ENCODE measurements around the gene RGS7. TPM values are rescaled to one million over a fixed set of nuclear protein-coding genes. Genes with fewer than 3 reads are reported as not detected.
"Not testable (repeated sequence)": the region's sequence is repeated elsewhere in the genome, so short reads cannot be mapped to it uniquely, and the experiment has no call there.

RGS7 gene
- total RNA-seq, 2 experiments from 2014 or later = not detected

DNA sequence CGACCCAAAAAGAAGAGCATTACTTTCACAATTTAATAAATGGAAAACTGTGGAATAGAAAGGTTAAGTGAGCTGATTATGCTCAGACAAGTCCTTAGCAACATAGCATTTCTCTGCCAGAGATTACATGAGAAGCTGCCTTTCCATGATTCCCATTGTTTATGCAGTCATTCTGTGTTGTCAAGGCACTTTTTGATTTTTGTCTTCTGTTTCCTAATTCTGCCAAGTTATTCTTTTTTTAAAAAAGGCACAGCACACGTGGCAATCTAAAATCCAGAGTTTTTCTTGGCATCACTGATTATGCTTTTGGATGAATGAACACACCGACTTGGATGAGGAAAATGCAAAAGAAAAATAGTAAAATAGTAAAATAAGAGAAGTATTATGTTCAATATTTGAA is 185.0 kb downstream of the RGS7 start:
- no peaks in the 10 kb centered on the region for H3K79me2 ChIP-seq (ENCODE audit: insufficient read depth, low read depth, low read length)
- no peak for DNase-seq (ENCODE audit: low spot score)
- no peaks in the 10 kb centered on the region for H3K4me1 ChIP-seq (ENCODE audit: insufficient read depth, low read length, poor library complexity, severe bottlenecking)
- no peak overlapping the region for H3K4me2 ChIP-seq (ENCODE audit: low read length)
- CTCF ChIA-PET (ENCODE audit: unreplicated experiment) = no interaction called here
- POLR2A ChIA-PET = no interaction called here
- no peak overlapping the region for H2AFZ ChIP-seq (ENCODE audit: low read length)
- no peaks in the 10 kb centered on the region for H4K20me1 ChIP-seq (ENCODE audit: insufficient read depth, low read length)
- intact Hi-C loops (cut with micrococcal nuclease; ENCODE audit: unreplicated experiment) = no loop called here
- H3K9me2 ChIP-seq (ENCODE audit: insufficient read depth, low read length) = no peaks in the 10 kb centered on the region
- H3K27ac ChIP-seq (ENCODE audit: low read depth, low read length, poor library complexity, severe bottlenecking) = no peak overlapping the region
- TF ChIP-seq, protein P1, sequence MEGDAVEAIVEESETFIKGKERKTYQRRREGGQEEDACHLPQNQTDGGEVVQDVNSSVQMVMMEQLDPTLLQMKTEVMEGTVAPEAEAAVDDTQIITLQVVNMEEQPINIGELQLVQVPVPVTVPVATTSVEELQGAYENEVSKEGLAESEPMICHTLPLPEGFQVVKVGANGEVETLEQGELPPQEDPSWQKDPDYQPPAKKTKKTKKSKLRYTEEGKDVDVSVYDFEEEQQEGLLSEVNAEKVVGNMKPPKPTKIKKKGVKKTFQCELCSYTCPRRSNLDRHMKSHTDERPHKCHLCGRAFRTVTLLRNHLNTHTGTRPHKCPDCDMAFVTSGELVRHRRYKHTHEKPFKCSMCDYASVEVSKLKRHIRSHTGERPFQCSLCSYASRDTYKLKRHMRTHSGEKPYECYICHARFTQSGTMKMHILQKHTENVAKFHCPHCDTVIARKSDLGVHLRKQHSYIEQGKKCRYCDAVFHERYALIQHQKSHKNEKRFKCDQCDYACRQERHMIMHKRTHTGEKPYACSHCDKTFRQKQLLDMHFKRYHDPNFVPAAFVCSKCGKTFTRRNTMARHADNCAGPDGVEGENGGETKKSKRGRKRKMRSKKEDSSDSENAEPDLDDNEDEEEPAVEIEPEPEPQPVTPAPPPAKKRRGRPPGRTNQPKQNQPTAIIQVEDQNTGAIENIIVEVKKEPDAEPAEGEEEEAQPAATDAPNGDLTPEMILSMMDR (conservative IDR thresholded peaks at IDR 0.05; ENCODE audit: low read length) = no peak
- no peak for TF ChIP-seq EZH2phosphoT487 (IDR thresholded peaks at IDR 0.05; ENCODE audit: borderline replicate concordance, low read depth, low read length)
- no peaks in the 10 kb centered on the region for H3K36me3 ChIP-seq (ENCODE audit: insufficient read depth, low read length)
- BruUV-seq (replicated peaks) = no TSS peak
- H3K9me3 ChIP-seq (ENCODE audit: low read length) = no peaks in the 10 kb centered on the region
- H3K4me3 ChIP-seq (ENCODE audit: low read depth, low read length, poor library complexity, severe bottlenecking) = no peak overlapping the region

- ChIA-PET POLR2A (interaction anchor here (0.6 kb wide), 1 partner anchor 29 kb away, joined by 3 read pairs; no protein-coding TSS in a partner anchor), CTCF (ENCODE audit: unreplicated experiment) (no interaction called here)
Measured at GRCh38 chr1:241167121-241167630, 189.8 kb downstream of the RGS7 start.

GRCh38 chr1:241166625-241167024 is 190.4 kb downstream of the RGS7 start:
- no peaks in the 10 kb centered on the region for H3K9me2 ChIP-seq (ENCODE audit: insufficient read depth, low read length)
- no peak for TF ChIP-seq EZH2phosphoT487 (IDR thresholded peaks at IDR 0.05; ENCODE audit: borderline replicate concordance, low read depth, low read length)
- TF ChIP-seq, protein P1 (conservative IDR thresholded peaks at IDR 0.05; ENCODE audit: low read length) = no peak
- POLR2A ChIA-PET = no interaction called here
- BruUV-seq (replicated peaks) = no TSS peak
- no peaks in the 10 kb centered on the region for H3K79me2 ChIP-seq (ENCODE audit: insufficient read depth, low read depth, low read length)
- H3K4me2 ChIP-seq (ENCODE audit: low read length) = no peak overlapping the region
- intact Hi-C loops (cut with micrococcal nuclease; ENCODE audit: unreplicated experiment) = no loop called here
- H2AFZ ChIP-seq (ENCODE audit: low read length) = no peak overlapping the region
- H3K27ac ChIP-seq (ENCODE audit: low read depth, low read length, poor library complexity, severe bottlenecking) = no peak overlapping the region
- no peaks in the 10 kb centered on the region for H3K36me3 ChIP-seq (ENCODE audit: insufficient read depth, low read length)
- CTCF ChIA-PET (ENCODE audit: unreplicated experiment) = no interaction called here
- no peak for DNase-seq (ENCODE audit: low spot score)
- H3K4me1 ChIP-seq (ENCODE audit: insufficient read depth, low read length, poor library complexity, severe bottlenecking) = no peaks in the 10 kb centered on the region
- no peak overlapping the region for H3K4me3 ChIP-seq (ENCODE audit: low read depth, low read length, poor library complexity, severe bottlenecking)
- no peaks in the 10 kb centered on the region for H4K20me1 ChIP-seq (ENCODE audit: insufficient read depth, low read length)
- H3K9me3 ChIP-seq (ENCODE audit: low read length) = no peaks in the 10 kb centered on the region

More at GRCh38 chr1:241167121-241167630, 189.8 kb downstream of the RGS7 start:
- no peaks in the 10 kb centered on the region for H3K36me3 ChIP-seq (ENCODE audit: insufficient read depth, low read length)
- H4K20me1 ChIP-seq (ENCODE audit: insufficient read depth, low read length) = no peaks in the 10 kb centered on the region
- no peak for DNase-seq (ENCODE audit: low spot score)
- TF ChIP-seq EZH2phosphoT487 (IDR thresholded peaks at IDR 0.05; ENCODE audit: borderline replicate concordance, low read depth, low read length) = no peak
- TF ChIP-seq, protein P1 (conservative IDR thresholded peaks at IDR 0.05; ENCODE audit: low read length) = no peak
- H3K9me2 ChIP-seq (ENCODE audit: insufficient read depth, low read length) = no peaks in the 10 kb centered on the region
- H3K4me3 ChIP-seq (ENCODE audit: low read depth, low read length, poor library complexity, severe bottlenecking) = no peak overlapping the region
- BruUV-seq (replicated peaks) = no TSS peak
- no peaks in the 10 kb centered on the region for H3K79me2 ChIP-seq (ENCODE audit: insufficient read depth, low read depth, low read length)
- H3K4me2 ChIP-seq (ENCODE audit: low read length) = no peak overlapping the region
- no peaks in the 10 kb centered on the region for H3K9me3 ChIP-seq (ENCODE audit: low read length)
- no peaks in the 10 kb centered on the region for H3K4me1 ChIP-seq (ENCODE audit: insufficient read depth, low read length, poor library complexity, severe bottlenecking)
- H3K27ac ChIP-seq (ENCODE audit: low read depth, low read length, poor library complexity, severe bottlenecking) = no peak overlapping the region
- H2AFZ ChIP-seq (ENCODE audit: low read length) = no peak overlapping the region
- intact Hi-C loops (cut with micrococcal nuclease; ENCODE audit: unreplicated experiment) = no loop called here

GRCh38 chr1:241165256-241165655 is 191.7 kb downstream of the RGS7 start:
- H3K4me1 ChIP-seq (ENCODE audit: insufficient read depth, low read length, poor library complexity, severe bottlenecking); H3K27ac ChIP-seq (ENCODE audit: low read depth, low read length, poor library complexity, severe bottlenecking); H3K36me3 ChIP-seq (ENCODE audit: insufficient read depth, low read length); H3K4me3 ChIP-seq (ENCODE audit: low read depth, low read length, poor library complexity, severe bottlenecking); intact Hi-C loops (cut with micrococcal nuclease; ENCODE audit: unreplicated experiment); H3K79me2 ChIP-seq (ENCODE audit: insufficient read depth, low read depth, low read length); CTCF ChIA-PET (ENCODE audit: unreplicated experiment); H4K20me1 ChIP-seq (ENCODE audit: insufficient read depth, low read length); POLR2A ChIA-PET; H3K9me2 ChIP-seq (ENCODE audit: insufficient read depth, low read length); H3K4me2 ChIP-seq (ENCODE audit: low read length); DNase-seq (ENCODE audit: low spot score); BruUV-seq (replicated peaks); H3K9me3 ChIP-seq (ENCODE audit: low read length); H2AFZ ChIP-seq (ENCODE audit: low read length): not testable (repeated sequence)
